ENCODE results near the gene ZNF532. TPM values are rescaled to one million over a fixed set of nuclear protein-coding genes. Genes with fewer than 3 reads are reported as not detected.
A peak's percentile ranks its signal among the peaks of the same experiment; 100 is the strongest.

The ZNF532 gene
- total RNA-seq, 4 donors from 2014 or later, result 41.7 to 73.6 (median 53.3) TPM

DNA sequence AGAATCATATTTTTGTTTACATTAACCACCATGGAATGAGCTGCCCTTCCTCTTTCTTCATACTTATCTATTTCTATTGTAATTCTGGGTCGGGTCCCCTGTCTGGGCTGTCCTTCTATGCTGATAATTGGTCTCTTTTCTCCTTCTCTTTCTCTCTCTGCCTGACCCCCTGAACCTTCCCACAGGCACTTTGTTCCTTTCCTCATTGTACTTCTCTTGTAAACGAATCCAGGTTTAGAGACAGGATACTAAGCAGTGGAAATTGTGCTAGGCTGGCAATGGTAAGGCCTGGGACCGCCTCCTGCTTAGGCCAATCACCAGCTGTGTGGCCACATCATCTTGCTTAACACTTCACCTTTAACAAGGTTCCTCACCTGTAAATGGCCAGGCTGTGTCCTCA lies 137.0 kb downstream of the ZNF532 start:
- TF ChIP-seq, protein P1, sequence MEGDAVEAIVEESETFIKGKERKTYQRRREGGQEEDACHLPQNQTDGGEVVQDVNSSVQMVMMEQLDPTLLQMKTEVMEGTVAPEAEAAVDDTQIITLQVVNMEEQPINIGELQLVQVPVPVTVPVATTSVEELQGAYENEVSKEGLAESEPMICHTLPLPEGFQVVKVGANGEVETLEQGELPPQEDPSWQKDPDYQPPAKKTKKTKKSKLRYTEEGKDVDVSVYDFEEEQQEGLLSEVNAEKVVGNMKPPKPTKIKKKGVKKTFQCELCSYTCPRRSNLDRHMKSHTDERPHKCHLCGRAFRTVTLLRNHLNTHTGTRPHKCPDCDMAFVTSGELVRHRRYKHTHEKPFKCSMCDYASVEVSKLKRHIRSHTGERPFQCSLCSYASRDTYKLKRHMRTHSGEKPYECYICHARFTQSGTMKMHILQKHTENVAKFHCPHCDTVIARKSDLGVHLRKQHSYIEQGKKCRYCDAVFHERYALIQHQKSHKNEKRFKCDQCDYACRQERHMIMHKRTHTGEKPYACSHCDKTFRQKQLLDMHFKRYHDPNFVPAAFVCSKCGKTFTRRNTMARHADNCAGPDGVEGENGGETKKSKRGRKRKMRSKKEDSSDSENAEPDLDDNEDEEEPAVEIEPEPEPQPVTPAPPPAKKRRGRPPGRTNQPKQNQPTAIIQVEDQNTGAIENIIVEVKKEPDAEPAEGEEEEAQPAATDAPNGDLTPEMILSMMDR (IDR thresholded peaks at IDR 0.05), result no peak
- DNase-seq (ENCODE audit: low spot score) (no peak), ATAC-seq (ENCODE audit: low FRiP score) (no peak)

DNA sequence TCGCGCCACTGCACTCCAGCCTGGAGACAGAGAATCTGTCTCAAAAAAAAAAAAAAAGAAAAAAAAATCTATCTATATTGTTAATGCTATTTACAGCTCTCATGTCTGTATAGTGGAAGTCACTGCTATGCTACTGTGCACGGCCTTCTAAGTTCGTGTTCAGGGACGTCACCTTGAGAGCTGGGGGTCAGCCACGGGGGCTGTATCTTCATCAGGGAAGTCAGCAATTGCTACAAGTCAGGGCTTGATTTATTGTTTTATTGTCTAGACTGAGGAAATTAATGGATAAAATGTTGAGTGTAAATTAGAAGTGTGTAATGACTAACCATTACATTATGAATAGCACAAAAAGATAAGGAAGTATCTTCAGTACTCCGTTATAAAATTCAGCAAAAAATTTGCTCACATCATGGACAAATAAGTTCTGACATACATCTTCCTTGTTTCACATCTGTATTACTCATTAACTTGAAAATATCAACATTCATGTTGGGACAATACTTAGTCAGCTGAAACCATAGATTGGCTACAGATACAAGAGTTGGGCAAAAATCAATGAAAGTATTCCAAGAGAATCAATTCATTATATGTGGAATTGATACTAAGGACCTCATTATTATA lies 138.4 kb downstream of the ZNF532 start:
- TF ChIP-seq, protein P1 (IDR thresholded peaks at IDR 0.05), result no peak
- DNase-seq (ENCODE audit: low spot score), result no peak
- no peak for ATAC-seq (ENCODE audit: low FRiP score)

- TF ChIP-seq, protein P1 (IDR thresholded peaks at IDR 0.05), result no peak
- DNase-seq (ENCODE audit: low spot score) (no peak), ATAC-seq (ENCODE audit: low FRiP score) (no peak)
Observed at GRCh38 chr18:59005262-59005661, 140.6 kb downstream of the ZNF532 start.

GRCh38 chr18:59006461-59007067 lies 141.9 kb downstream of the ZNF532 start:
- DNase-seq (ENCODE audit: low spot score) (no peak), ATAC-seq (ENCODE audit: low FRiP score) (no peak)
- TF ChIP-seq, protein P1 (IDR thresholded peaks at IDR 0.05), result no peak

DNA sequence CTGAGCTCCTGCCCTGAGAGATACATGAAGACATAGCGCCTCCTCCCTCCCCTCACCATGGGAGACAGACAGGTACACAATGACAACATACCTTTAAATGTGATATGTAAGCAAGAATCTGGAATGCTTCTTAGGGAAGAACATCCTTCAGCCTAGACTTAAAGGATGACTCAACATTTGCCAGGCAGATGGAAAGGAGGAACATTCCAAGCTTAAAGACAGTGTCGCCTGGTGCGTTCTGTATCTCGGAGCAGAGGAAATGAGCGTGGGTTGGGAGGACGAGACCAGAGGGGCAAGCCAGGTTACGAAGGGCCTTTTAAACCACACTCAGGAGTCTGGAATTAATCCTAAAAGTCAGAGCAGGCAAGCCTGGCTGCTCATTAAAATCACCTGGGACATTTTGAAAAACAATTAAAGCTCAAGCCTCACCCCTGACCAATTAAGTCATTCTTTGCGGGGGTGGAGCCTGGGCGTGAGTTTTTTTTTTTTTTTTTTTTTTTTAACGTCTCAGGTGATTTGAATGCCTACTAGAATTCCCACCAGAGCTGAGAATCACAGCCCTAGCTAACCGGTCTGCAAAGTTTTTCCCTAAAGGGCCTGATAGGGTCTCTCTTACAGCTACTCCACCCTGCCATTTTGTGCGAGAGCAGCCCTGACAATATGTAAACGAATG lies 143.8 kb downstream of the ZNF532 start:
- TF ChIP-seq, protein P1 (IDR thresholded peaks at IDR 0.05), result no peak
- ATAC-seq (ENCODE audit: low FRiP score) (peak; percentile 68), DNase-seq (ENCODE audit: low spot score) (no peak)

DNA sequence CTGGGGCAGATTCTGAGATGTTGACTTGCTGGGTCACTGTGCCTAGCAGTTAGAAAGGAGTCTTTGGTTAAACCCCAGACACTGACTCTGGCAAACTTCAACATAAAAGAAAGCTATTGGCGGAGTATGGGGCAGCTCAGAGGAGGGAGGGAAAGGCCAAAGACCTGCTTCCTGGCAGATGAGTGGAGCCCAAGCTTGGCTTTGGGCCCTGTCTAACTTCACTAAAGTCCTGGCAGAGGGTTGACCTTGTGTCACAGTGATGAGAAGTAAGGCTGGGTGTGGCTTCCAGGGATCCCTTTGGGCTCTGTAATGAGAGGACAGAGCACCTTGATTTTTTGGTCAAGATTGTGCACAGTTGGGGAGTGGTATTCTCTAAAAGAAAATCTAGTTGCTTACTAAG lies 145.2 kb downstream of the ZNF532 start:
- ATAC-seq (ENCODE audit: low FRiP score), result no peak
- TF ChIP-seq, protein P1 (IDR thresholded peaks at IDR 0.05), result no peak
- no peak for DNase-seq (ENCODE audit: low spot score)

Measured in omental fat pad (tissue), 4 donors.